Measurements from ENCODE around the gene CCDC92. TPM values are rescaled to one million over a fixed set of nuclear protein-coding genes. Genes with fewer than 3 reads are reported as not detected.
A peak's percentile ranks its signal among the peaks of the same experiment; 100 is the strongest.

The CCDC92 gene
- total and polyA plus RNA-seq, 2 experiments from 2014 or later: 16.9 to 60.2 TPM

GRCh38 chr12:124001343-124001742, 28.7 kb upstream of the CCDC92 start:
- no peaks in the 10 kb centered on the region for H3K36me3 ChIP-seq (replicated peaks; ENCODE audit: insufficient read depth, low read depth)
- H3K4me2 ChIP-seq: no peak overlapping the region
- no peaks in the 10 kb centered on the region for H3K27me3 ChIP-seq
- H4K20me1 ChIP-seq (ENCODE audit: insufficient read depth, poor library complexity, severe bottlenecking): no peaks in the 10 kb centered on the region
- no peaks in the 10 kb centered on the region for H3K9me3 ChIP-seq (ENCODE audit: low read depth)
- no peaks in the 10 kb centered on the region for H3K9me2 ChIP-seq (replicated peaks; ENCODE audit: insufficient read depth)
- H2AFZ ChIP-seq: no peak overlapping the region
- peaks cover 31% of the 10 kb centered on the region for H3K4me1 ChIP-seq (ENCODE audit: insufficient read depth)
- H3K27ac ChIP-seq: no peak overlapping the region
- TF ChIP-seq EZH2 (IDR thresholded peaks at IDR 0.05; ENCODE audit: borderline replicate concordance): no peak
- no peak for TF ChIP-seq EZH2phosphoT487 (IDR thresholded peaks at IDR 0.05; ENCODE audit: low read depth, severe bottlenecking, unreplicated experiment)
- no peak for TF ChIP-seq CTCF (IDR thresholded peaks at IDR 0.05; ENCODE audit: poor library complexity)
- 86% methylated on average over 7 of the region's 7 CpGs for WGBS (ENCODE audit: low lambda C conversion rate, missing lambda C conversion rate)
- no peak for DNase-seq (ENCODE audit: low spot score)
- H3K79me2 ChIP-seq: peaks cover 80% of the 10 kb centered on the region
- no peak overlapping the region for H3K4me3 ChIP-seq

GRCh38 chr12:124000111-124000510, 27.5 kb upstream of the CCDC92 start:
- TF ChIP-seq EZH2 (IDR thresholded peaks at IDR 0.05; ENCODE audit: borderline replicate concordance): no peak
- no peak for TF ChIP-seq CTCF (IDR thresholded peaks at IDR 0.05; ENCODE audit: poor library complexity)
- TF ChIP-seq EZH2phosphoT487 (IDR thresholded peaks at IDR 0.05; ENCODE audit: low read depth, severe bottlenecking, unreplicated experiment): no peak
- no peaks in the 10 kb centered on the region for H3K36me3 ChIP-seq (replicated peaks; ENCODE audit: insufficient read depth, low read depth)
- H3K27me3 ChIP-seq: no peaks in the 10 kb centered on the region
- peaks cover under 1% of the 10 kb centered on the region for H4K20me1 ChIP-seq (ENCODE audit: insufficient read depth, poor library complexity, severe bottlenecking)
- no peak for DNase-seq (ENCODE audit: low spot score)
- H3K4me1 ChIP-seq (ENCODE audit: insufficient read depth): peaks cover 24% of the 10 kb centered on the region
- H3K79me2 ChIP-seq: peaks cover 84% of the 10 kb centered on the region
- peak overlapping the region; percentile 81 for H3K27ac ChIP-seq
- H2AFZ ChIP-seq: no peak overlapping the region
- 94% methylated on average over 5 of the region's 5 CpGs for WGBS (ENCODE audit: low lambda C conversion rate, missing lambda C conversion rate)
- H3K9me2 ChIP-seq (replicated peaks; ENCODE audit: insufficient read depth): no peaks in the 10 kb centered on the region
- H3K4me3 ChIP-seq: no peak overlapping the region
- no peaks in the 10 kb centered on the region for H3K9me3 ChIP-seq (ENCODE audit: low read depth)
- H3K4me2 ChIP-seq: no peak overlapping the region

DNA sequence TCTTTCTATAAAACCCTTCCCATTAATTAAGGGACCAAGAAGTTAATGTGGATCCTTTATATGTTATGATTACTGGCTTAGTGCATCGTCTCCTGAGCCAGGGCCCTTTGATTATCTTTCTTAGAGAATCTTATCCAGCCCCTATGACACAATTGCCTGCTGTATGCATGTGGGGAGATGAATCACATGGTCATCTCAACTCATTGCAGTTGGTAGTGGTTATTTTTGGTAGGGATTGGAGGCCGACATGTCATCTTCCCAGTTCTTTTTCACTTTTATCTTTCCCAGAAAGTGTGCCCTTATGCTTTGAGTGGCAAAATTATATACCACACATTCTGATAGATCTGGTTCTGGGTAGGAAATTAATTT, 26.3 kb upstream of the CCDC92 start:
- Histone ChIP-seq H3K36me3 (replicated peaks; ENCODE audit: insufficient read depth, low read depth) (no peaks in the 10 kb centered on the region), H4K20me1 (ENCODE audit: insufficient read depth, poor library complexity, severe bottlenecking) (peaks cover 4% of the 10 kb centered on the region), H2AFZ (no peak overlapping the region), H3K27ac (peak overlapping the region; percentile 81), H3K27me3 (no peaks in the 10 kb centered on the region), H3K79me2 (peaks cover 85% of the 10 kb centered on the region), H3K4me1 (ENCODE audit: insufficient read depth) (peaks cover 19% of the 10 kb centered on the region), H3K9me3 (ENCODE audit: low read depth) (no peaks in the 10 kb centered on the region), H3K4me3 (no peak overlapping the region), H3K9me2 (replicated peaks; ENCODE audit: insufficient read depth) (no peaks in the 10 kb centered on the region), H3K4me2 (no peak overlapping the region)
- no peak for DNase-seq (ENCODE audit: low spot score)
- TF ChIP-seq EZH2 (IDR thresholded peaks at IDR 0.05; ENCODE audit: borderline replicate concordance): no peak
- TF ChIP-seq EZH2phosphoT487 (IDR thresholded peaks at IDR 0.05; ENCODE audit: low read depth, severe bottlenecking, unreplicated experiment): no peak
- no peak for TF ChIP-seq CTCF (IDR thresholded peaks at IDR 0.05; ENCODE audit: poor library complexity)
- 59% methylated on average over 2 of the region's 2 CpGs for WGBS (ENCODE audit: low lambda C conversion rate, missing lambda C conversion rate)

Measured in hepatocyte (in vitro differentiated cells).